ENCODE data around the gene SNX15. TPM values are rescaled to one million over a fixed set of nuclear protein-coding genes. Genes with fewer than 3 reads are reported as not detected.
A peak's percentile ranks its signal among the peaks of the same experiment; 100 is the strongest.

Gene SNX15
- total RNA-seq, 1 donor from 2014 or later, result 16.5 TPM

DNA sequence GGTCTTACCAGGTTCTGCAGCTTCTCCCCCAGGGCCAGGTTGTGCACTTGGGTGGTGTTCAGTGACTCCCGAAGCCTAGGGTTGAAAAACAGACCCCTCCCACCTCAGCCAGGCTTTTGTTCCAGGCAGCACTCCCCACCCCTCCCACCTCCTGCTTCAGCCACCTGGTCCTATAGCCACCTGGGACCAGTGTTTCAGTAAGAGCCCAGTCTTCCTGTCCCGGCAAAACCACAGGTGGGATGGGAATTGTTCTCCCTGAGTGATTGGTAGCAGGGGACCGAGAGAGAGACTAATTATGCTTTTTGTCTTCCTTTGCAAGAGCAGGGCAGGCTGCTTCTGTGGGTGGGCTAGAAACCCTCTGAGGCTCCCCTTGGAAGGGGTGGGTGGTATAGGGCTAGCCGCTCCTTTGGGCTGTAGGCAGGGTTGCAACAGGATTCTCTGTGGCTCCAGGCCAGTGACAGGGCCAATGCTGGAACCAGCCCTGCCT is 39.6 kb downstream of the SNX15 start:
- TF ChIP-seq, protein P1, sequence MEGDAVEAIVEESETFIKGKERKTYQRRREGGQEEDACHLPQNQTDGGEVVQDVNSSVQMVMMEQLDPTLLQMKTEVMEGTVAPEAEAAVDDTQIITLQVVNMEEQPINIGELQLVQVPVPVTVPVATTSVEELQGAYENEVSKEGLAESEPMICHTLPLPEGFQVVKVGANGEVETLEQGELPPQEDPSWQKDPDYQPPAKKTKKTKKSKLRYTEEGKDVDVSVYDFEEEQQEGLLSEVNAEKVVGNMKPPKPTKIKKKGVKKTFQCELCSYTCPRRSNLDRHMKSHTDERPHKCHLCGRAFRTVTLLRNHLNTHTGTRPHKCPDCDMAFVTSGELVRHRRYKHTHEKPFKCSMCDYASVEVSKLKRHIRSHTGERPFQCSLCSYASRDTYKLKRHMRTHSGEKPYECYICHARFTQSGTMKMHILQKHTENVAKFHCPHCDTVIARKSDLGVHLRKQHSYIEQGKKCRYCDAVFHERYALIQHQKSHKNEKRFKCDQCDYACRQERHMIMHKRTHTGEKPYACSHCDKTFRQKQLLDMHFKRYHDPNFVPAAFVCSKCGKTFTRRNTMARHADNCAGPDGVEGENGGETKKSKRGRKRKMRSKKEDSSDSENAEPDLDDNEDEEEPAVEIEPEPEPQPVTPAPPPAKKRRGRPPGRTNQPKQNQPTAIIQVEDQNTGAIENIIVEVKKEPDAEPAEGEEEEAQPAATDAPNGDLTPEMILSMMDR (conservative IDR thresholded peaks at IDR 0.05; ENCODE audit: low read depth, low read length), result no peak
- DNase-seq (ENCODE audit: low read depth), result no peak
- no peak overlapping the region for H3K4me3 ChIP-seq (ENCODE audit: low read depth, low read length)

DNA sequence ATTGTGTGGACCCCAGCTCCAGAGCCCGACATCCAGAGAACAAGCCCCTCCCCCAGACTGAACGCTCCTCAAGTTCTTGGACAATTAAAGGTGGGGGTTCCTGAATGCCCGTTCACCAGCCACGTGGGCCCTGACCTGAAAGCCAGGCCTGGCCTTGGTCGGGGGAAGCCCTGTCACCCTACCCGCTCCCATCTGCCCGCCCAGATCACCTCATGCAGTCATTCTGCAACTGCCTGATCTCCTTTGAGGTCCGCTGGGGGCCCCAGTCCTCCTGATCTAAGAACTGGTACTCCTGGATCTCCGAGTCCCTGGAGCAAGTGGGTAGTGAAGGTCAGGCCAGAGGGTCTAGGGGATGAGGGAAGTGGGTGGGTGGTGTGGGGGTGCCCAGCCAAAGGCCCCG is 40.2 kb downstream of the SNX15 start:
- DNase-seq (ENCODE audit: low read depth), result no peak
- no peak overlapping the region for H3K4me3 ChIP-seq (ENCODE audit: low read depth, low read length)
- TF ChIP-seq, protein P1 (conservative IDR thresholded peaks at IDR 0.05; ENCODE audit: low read depth, low read length), result no peak

DNA sequence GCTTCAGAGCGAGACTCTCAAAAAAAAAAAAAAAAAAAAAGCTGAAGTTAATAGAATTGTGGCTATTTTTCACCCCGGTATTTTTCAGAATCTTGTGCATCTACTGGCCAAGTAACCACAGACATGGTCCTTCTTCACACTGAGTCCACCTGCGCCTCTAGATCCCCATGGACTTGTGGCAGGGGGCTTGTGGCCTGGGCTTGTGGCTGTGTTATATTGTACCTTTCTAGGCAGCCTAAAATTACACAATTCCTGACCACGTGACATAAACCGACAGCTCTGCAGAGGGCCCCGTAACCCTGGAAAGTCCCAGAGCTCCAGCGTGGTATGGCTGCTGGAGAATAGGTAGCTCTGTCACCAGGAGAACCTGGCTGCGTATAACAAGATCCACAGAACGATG is 42.0 kb downstream of the SNX15 start:
- TF ChIP-seq, protein P1 (conservative IDR thresholded peaks at IDR 0.05; ENCODE audit: low read depth, low read length), result no peak
- no peak overlapping the region for H3K4me3 ChIP-seq (ENCODE audit: low read depth, low read length)
- peak; percentile 26 for DNase-seq (ENCODE audit: low read depth)

DNA sequence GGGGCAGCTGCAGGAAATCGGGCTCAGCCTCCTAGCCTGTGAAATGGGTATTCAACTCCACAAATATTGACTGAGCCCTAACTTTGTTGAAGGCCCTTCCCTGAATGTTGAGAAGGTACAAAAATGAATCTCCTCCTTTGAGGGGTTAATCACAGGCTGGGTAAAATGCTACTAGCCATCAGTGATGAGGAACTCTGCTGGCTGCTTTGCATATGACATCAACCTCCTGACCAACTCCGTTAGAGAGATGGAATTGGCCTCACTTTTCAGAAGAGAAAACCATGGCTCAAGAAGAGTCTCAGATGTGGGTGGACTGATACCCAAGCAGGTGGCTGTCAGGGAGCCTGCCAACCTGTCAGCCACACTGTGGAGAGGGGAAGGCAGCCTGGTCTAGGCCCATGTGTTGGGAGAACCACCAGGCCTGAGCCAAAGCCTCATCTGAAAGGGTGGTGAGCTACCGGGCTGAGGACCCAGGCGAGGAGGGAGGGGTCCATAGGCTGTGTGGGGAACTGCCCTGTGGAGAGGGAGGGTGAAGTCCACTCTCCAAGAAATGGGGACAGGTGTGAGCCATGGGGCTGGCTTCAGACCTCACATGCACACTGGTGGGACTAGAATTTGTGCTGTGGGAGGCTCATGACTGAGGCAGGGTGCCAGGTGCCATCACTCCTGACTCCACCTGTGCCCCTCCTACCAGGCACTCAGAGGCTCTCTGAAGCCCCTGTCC is 44.8 kb downstream of the SNX15 start:
- no peak for DNase-seq (ENCODE audit: low read depth)
- TF ChIP-seq, protein P1 (conservative IDR thresholded peaks at IDR 0.05; ENCODE audit: low read depth, low read length), result no peak
- H3K4me3 ChIP-seq (ENCODE audit: low read depth, low read length), result no peak overlapping the region

DNA sequence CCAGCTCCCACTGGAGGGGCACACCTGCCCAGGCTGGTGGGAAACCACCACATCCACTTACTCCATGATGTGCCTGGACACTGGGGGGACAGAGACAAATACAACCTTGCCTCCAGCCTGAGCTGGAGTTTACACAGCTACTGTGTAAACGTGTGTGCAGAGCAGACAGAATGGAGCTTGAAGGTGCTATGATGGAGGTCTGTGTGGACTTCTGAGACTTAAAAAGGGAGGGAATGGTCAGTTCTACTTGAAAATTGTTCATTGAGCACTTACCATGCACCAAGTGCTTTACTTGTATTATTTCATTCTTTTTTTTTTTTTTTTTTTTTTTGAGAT is 45.4 kb downstream of the SNX15 start:
- DNase-seq (ENCODE audit: low read depth), result no peak
- TF ChIP-seq, protein P1 (conservative IDR thresholded peaks at IDR 0.05; ENCODE audit: low read depth, low read length), result no peak

DNA sequence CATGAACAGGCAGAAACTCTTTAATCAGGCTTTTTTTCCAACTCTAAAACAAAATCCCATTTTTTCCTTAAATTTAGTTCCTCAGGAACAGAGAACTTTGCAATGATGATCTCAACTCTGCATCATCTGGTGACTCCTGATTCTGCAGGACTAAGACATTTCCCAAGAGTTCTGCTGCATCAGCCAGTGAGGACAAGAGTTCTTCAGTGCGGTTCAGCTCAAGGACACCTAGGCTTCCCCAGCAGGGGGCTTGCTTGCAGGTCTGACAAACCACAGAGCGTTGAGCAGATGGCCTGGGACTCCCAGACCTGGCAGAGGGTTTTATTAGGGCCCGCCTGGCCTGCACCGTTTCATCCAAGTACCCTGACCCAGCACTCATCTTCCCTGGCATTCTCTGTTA is 50.2 kb downstream of the SNX15 start:
- TF ChIP-seq, protein P1 (conservative IDR thresholded peaks at IDR 0.05; ENCODE audit: low read depth, low read length), result no peak
- no peak for DNase-seq (ENCODE audit: low read depth)
- H3K4me3 ChIP-seq (ENCODE audit: low read depth, low read length), result no peak overlapping the region

More for the DNA sequence above, 45.4 kb downstream of the SNX15 start:
- H3K4me3 ChIP-seq (ENCODE audit: low read depth, low read length), result no peak overlapping the region

DNA sequence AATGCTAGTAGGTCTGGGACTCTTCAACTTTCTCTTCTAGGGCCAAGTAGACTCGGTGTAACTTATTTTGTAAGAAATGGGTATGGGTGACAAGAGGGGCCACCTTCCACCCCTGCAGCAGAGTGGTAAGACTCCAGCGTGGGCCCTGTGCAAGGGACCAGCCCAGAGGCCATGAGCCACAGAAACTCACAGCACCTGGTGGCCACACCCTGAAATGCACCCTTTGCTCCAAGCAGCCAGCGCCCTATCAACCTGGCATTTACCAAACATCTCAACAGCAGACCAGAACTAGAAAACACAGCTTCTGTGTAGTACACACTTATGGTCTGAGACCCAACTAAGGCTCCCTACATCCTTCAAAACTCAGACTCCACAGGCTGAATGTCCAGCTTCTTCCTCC is 50.9 kb downstream of the SNX15 start:
- no peak for DNase-seq (ENCODE audit: low read depth)
- no peak overlapping the region for H3K4me3 ChIP-seq (ENCODE audit: low read depth, low read length)
- TF ChIP-seq, protein P1 (conservative IDR thresholded peaks at IDR 0.05; ENCODE audit: low read depth, low read length), result peak; percentile 70

Measured in epithelial cell of proximal tubule (primary cell).